Panc1 (cell line): Measurements from ENCODE around the gene FIBCD1. TPM values are rescaled to one million over a fixed set of nuclear protein-coding genes. Genes with fewer than 3 reads are reported as not detected.

Experiments used
- ATAC-seq: fragments of 200-7000 bp; cut with Tn5 transposase; 2 replicates; pipeline ENCODE4 v1.9.1; 2020; ENCODE audit warnings: mild to moderate bottlenecking, moderate library complexity
- BruUV-seq: library from RNA; stranded (reverse); fragments of 400-500 nt; replicated peaks from 2 replicates; lab custom pipeline; 2021; lab: Mats Ljungman, UMichigan
- CTCF ChIA-PET: fragments of 300-600 bp; sonication (Branson Sonifier 250); formaldehyde crosslinking; loops from one replicate; lab custom pipeline; 2022; ENCODE audit warnings: antibody characterized with exemption; lab: Charles Lee
- POLR2A ChIA-PET: fragments of 300-600 bp; sonication (Branson Sonifier 250); formaldehyde crosslinking; loops from one replicate; lab custom pipeline; 2022; ENCODE audit warnings: antibody characterized with exemption; lab: Charles Lee
- DNase-seq: peaks from one replicate; pipeline ENCODE4 v3.0.0-alpha.2; 2010; ENCODE audit warnings: low read depth, low spot score
- H3K27ac ChIP-seq: 2 replicates; pipeline ENCODE4 v1.5.1; 2011; ENCODE audit warnings: mild to moderate bottlenecking, low read length, inconsistent platforms
- H3K27me3 ChIP-seq: fragments of 200-500 bp; sonication (Bioruptor generic); 2 replicates; pipeline ENCODE4 v1.6.0; 2014; ENCODE audit warnings: low read length, inconsistent platforms; ENCODE audit not compliant: control insufficient read depth, insufficient read depth
- H3K36me3 ChIP-seq: fragments of 200-500 bp; sonication (Bioruptor generic); 2 replicates; pipeline ENCODE4 v1.5.1; 2014; ENCODE audit warnings: inconsistent platforms, mild to moderate bottlenecking, low read length, moderate library complexity; ENCODE audit not compliant: control insufficient read depth, insufficient read depth
- H3K4me1 ChIP-seq: 2 replicates; pipeline ENCODE4 v1.5.1; 2011; ENCODE audit warnings: inconsistent platforms, mild to moderate bottlenecking, low read length, moderate library complexity; ENCODE audit not compliant: control insufficient read depth, insufficient read depth
- H3K4me3 ChIP-seq, 2 experiments: 2 replicates each; pipeline ENCODE4 v1.5.1; 2011 to 2012; ENCODE audit warnings: low read depth in 2 of 2, low read length in 2 of 2, mild to moderate bottlenecking in 2 of 2, inconsistent platforms in 1 of 2, moderate library complexity in 1 of 2
- H3K9me3 ChIP-seq: fragments of 200-500 bp; sonication (Bioruptor generic); 2 replicates; pipeline ENCODE4 v1.5.1; 2014; ENCODE audit warnings: low read depth, mild to moderate bottlenecking, inconsistent platforms, low read length, moderate library complexity; ENCODE audit not compliant: control insufficient read depth, insufficient read depth
- POLR2AphosphoS5 ChIP-seq: IDR thresholded peaks from 2 replicates; pipeline ENCODE4 v1.6.1; 2012; ENCODE audit warnings: mild to moderate bottlenecking, low read depth, low read length, moderate library complexity
- SIN3A ChIP-seq: IDR thresholded peaks from 2 replicates; pipeline ENCODE4 v1.6.1; 2012; ENCODE audit warnings: low read depth, mild to moderate bottlenecking, low read length, moderate library complexity, borderline replicate concordance; ENCODE audit not compliant: insufficient read depth
- TCF7L2 ChIP-seq: IDR thresholded peaks from 2 replicates; pipeline ENCODE4 v1.6.1; 2011; ENCODE audit warnings: mild to moderate bottlenecking, low read depth, low read length, inconsistent platforms
- in situ Hi-C: cut with HindIII; loops from 2 replicates; pipeline ENCODE4 v1.10.0; 2016; ENCODE audit warnings: low sequenced_read_pairs, low pct_unique_long_range_greater_than_20kb
- intact Hi-C: fragments of 100-400 bp; cut with micrococcal nuclease; formaldehyde crosslinking; loops from one replicate; pipeline ENCODE4 v1.10.0; 2022; ENCODE audit not compliant: unreplicated experiment
- total RNA-seq: library from RNA; stranded (reverse); gene quantifications from one replicate; pipeline ENCODE4 v1.2.1, GENCODE V29; 2021; ENCODE audit not compliant: unreplicated experiment
- TF ChIP-seq, protein P1 (sequence below): fragments of 450-650 bp; IDR thresholded peaks from 2 replicates; pipeline ENCODE4 v1.5.1; 2017; ENCODE audit warnings: mild to moderate bottlenecking
- TF ChIP-seq, protein P2 (sequence below), 2 experiments: IDR thresholded peaks; 2 replicates each; pipeline ENCODE4 v1.6.1; 2011 to 2012; ENCODE audit warnings: low read depth in 2 of 2, control low read depth in 1 of 2, low read length in 1 of 2, mild to moderate bottlenecking in 1 of 2, moderate library complexity in 1 of 2; ENCODE audit not compliant: insufficient read depth in 1 of 2

The FIBCD1 gene
- total RNA-seq, 1 experiment from 2014 or later, result 16.3 TPM

DNA sequence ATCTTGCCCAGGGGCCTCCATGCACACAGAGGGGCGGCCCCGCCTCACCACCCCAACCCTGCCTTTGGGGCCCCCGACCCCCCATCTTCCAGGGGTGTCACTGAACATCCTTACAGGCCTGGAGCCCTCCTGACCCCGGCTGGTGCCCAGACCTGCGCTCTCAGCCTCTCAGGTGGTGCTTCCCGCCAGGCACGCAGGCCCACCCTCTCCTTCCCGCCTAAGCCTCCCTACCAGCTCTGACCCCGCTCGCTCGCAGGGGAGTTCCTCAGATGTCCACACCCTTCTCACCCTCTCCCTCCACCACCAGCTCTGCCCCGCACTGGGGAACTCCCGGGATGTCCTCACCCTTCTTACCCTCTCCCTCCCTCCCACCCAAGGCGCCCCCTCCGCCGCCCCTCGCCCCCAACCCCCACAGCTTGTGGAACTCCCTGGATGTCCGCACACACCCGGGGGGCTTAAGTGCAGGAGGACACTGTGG, 30.1 kb downstream of the FIBCD1 start:
- intact Hi-C loops, result no loop called here
- DNase-seq, result no peak
- in situ Hi-C loops, result no loop called here
- H3K9me3 ChIP-seq, result no peaks in the 10 kb centered on the region
- 0 out of 2 replicates have a peak, but pooled peaks cover 4% of the 10 kb centered on the region for H3K4me1 ChIP-seq
- no peaks in the 10 kb centered on the region for H3K27me3 ChIP-seq
- POLR2A ChIA-PET, result no interaction called here
- no peaks in the 10 kb centered on the region for H3K36me3 ChIP-seq
- TF ChIP-seq TCF7L2 (no peak), SIN3A (no peak)
- TF ChIP-seq, protein P1, sequence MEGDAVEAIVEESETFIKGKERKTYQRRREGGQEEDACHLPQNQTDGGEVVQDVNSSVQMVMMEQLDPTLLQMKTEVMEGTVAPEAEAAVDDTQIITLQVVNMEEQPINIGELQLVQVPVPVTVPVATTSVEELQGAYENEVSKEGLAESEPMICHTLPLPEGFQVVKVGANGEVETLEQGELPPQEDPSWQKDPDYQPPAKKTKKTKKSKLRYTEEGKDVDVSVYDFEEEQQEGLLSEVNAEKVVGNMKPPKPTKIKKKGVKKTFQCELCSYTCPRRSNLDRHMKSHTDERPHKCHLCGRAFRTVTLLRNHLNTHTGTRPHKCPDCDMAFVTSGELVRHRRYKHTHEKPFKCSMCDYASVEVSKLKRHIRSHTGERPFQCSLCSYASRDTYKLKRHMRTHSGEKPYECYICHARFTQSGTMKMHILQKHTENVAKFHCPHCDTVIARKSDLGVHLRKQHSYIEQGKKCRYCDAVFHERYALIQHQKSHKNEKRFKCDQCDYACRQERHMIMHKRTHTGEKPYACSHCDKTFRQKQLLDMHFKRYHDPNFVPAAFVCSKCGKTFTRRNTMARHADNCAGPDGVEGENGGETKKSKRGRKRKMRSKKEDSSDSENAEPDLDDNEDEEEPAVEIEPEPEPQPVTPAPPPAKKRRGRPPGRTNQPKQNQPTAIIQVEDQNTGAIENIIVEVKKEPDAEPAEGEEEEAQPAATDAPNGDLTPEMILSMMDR, result no peak
- TF ChIP-seq, protein P2, sequence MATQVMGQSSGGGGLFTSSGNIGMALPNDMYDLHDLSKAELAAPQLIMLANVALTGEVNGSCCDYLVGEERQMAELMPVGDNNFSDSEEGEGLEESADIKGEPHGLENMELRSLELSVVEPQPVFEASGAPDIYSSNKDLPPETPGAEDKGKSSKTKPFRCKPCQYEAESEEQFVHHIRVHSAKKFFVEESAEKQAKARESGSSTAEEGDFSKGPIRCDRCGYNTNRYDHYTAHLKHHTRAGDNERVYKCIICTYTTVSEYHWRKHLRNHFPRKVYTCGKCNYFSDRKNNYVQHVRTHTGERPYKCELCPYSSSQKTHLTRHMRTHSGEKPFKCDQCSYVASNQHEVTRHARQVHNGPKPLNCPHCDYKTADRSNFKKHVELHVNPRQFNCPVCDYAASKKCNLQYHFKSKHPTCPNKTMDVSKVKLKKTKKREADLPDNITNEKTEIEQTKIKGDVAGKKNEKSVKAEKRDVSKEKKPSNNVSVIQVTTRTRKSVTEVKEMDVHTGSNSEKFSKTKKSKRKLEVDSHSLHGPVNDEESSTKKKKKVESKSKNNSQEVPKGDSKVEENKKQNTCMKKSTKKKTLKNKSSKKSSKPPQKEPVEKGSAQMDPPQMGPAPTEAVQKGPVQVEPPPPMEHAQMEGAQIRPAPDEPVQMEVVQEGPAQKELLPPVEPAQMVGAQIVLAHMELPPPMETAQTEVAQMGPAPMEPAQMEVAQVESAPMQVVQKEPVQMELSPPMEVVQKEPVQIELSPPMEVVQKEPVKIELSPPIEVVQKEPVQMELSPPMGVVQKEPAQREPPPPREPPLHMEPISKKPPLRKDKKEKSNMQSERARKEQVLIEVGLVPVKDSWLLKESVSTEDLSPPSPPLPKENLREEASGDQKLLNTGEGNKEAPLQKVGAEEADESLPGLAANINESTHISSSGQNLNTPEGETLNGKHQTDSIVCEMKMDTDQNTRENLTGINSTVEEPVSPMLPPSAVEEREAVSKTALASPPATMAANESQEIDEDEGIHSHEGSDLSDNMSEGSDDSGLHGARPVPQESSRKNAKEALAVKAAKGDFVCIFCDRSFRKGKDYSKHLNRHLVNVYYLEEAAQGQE (IDR thresholded peaks at IDR 0.05; ENCODE audit: insufficient read depth in 1 of 2, low read depth in 2 of 2, low read length in 1 of 2), result no peak
- CTCF ChIA-PET, result no interaction called here
- no TSS peak for BruUV-seq
- no peak overlapping the region for H3K4me3 ChIP-seq
- no peak overlapping the region for H3K27ac ChIP-seq
- ATAC-seq, result no peak

DNA sequence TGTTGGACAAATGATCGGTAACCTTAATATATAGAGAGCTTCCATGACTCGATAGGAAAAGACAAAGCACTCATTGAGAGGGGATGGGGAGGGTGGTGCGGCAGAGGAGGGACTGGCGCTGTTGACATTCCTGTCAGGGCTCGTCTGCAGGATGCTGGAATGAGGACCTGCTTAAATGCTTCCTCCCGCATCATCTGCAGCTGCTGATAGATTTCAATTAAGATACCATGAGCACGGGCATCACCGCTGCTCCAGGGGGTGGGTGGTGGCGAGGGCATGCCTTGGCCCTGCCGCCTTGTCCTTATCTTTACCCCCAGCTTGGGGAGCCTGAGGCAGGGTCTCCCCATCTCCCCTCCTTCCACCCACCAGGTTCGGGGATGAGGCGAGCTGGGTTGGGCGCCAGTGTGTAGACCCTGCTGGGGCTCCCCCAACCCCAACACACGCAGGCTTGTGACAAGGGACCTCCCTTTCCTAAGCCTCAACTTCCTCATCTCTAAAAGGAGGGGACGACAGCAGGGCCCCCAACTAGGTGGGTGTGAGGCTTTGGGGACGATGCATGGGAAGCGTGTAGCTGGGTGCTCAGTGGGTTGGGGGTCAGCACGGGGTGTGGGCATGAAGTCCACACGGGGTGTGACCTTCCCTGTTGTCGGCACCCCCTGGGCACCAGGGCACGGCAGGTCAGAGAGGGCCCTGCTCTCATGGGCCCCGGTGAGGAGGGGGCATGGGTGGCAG, 30.7 kb downstream of the FIBCD1 start:
- 0 out of 2 replicates have a peak, but pooled peaks cover 4% of the 10 kb centered on the region for H3K4me1 ChIP-seq
- H3K27ac ChIP-seq, result no peak overlapping the region
- POLR2A ChIA-PET, result interaction anchor here (0.7 kb wide), 1 partner anchor 18 kb away, joined by 7 read pairs; no protein-coding TSS in a partner anchor
- no peak overlapping the region for H3K4me3 ChIP-seq
- no peaks in the 10 kb centered on the region for H3K36me3 ChIP-seq
- in situ Hi-C loops (no loop called here), intact Hi-C loops (no loop called here)
- CTCF ChIA-PET, result interaction anchor here (0.7 kb wide), 1 partner anchor 7 kb away, joined by 5 read pairs; no protein-coding TSS in a partner anchor
- H3K9me3 ChIP-seq, result no peaks in the 10 kb centered on the region
- TF ChIP-seq, protein P1, result no peak
- TF ChIP-seq, protein P2 (IDR thresholded peaks at IDR 0.05; ENCODE audit: insufficient read depth in 1 of 2, low read depth in 2 of 2, low read length in 1 of 2), result no peak
- TF ChIP-seq TCF7L2, result no peak
- no peak for TF ChIP-seq SIN3A
- no peak for TF ChIP-seq POLR2AphosphoS5
- DNase-seq, result no peak
- BruUV-seq, result no TSS peak
- no peak for ATAC-seq
- H3K27me3 ChIP-seq, result no peaks in the 10 kb centered on the region
